Astrocyte of the spinal cord (primary cell): Measurements from ENCODE around the gene NR3C2.
A peak's percentile ranks its signal among the peaks of the same experiment; 100 is the strongest.

Experiments
- DNase-seq: peaks from one replicate; pipeline ENCODE4 v3.0.0; 2011; ENCODE audit warnings: low read depth, low spot score
- H3K4me3 ChIP-seq: 2 replicates; pipeline ENCODE4 v1.5.1; 2011; ENCODE audit warnings: low read depth, mild to moderate bottlenecking, low read length, moderate library complexity
- in situ Hi-C: cut with HindIII; loops from 2 replicates; pipeline ENCODE4 v1.10.0; 2017; ENCODE audit warnings: low sequenced_read_pairs
- TF ChIP-seq, protein P1 (sequence below): IDR thresholded peaks from 2 replicates; pipeline ENCODE4 v1.5.1; 2012; ENCODE audit warnings: low read depth, mild to moderate bottlenecking, low read length, inconsistent platforms

Gene NR3C2

GRCh38 chr4:148061141-148061481, 381.1 kb downstream of the NR3C2 start:
- TF ChIP-seq, protein P1, sequence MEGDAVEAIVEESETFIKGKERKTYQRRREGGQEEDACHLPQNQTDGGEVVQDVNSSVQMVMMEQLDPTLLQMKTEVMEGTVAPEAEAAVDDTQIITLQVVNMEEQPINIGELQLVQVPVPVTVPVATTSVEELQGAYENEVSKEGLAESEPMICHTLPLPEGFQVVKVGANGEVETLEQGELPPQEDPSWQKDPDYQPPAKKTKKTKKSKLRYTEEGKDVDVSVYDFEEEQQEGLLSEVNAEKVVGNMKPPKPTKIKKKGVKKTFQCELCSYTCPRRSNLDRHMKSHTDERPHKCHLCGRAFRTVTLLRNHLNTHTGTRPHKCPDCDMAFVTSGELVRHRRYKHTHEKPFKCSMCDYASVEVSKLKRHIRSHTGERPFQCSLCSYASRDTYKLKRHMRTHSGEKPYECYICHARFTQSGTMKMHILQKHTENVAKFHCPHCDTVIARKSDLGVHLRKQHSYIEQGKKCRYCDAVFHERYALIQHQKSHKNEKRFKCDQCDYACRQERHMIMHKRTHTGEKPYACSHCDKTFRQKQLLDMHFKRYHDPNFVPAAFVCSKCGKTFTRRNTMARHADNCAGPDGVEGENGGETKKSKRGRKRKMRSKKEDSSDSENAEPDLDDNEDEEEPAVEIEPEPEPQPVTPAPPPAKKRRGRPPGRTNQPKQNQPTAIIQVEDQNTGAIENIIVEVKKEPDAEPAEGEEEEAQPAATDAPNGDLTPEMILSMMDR: no peak
- H3K4me3 ChIP-seq: no peak overlapping the region
- in situ Hi-C loops: no loop called here
- DNase-seq: no peak

GRCh38 chr4:148060264-148061140, 381.7 kb downstream of the NR3C2 start:
- DNase-seq: no peak
- TF ChIP-seq, protein P1: no peak
- in situ Hi-C loops: no loop called here
- H3K4me3 ChIP-seq: no peak overlapping the region

- TF ChIP-seq, protein P1: no peak
- DNase-seq: no peak
- in situ Hi-C loops: no loop called here
- no peak overlapping the region for H3K4me3 ChIP-seq
Observed at GRCh38 chr4:148059617-148060180, 382.5 kb downstream of the NR3C2 start.

GRCh38 chr4:148057984-148058859, 384.0 kb downstream of the NR3C2 start:
- TF ChIP-seq, protein P1: no peak
- in situ Hi-C loops: no loop called here
- DNase-seq: no peak
- H3K4me3 ChIP-seq: no peak overlapping the region

DNA sequence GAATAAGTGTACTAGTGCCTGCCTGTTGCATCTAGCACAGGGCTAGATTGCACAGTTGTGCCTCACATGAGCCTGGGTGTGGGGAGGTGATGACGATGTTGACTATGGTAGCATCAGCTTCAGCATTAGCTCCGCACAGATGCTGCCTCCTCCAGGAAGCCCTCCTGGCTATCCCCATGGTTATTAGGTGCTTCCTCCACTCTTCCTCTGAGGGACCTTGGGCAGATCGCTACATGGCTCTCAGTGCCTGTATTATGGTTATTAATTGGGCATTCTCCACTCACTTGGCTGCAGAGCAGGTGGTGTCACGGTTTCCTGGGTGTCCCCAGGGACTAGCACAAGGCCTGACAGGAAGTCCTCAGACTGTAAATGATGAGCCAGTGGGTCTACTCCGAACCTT, 384.7 kb downstream of the NR3C2 start:
- H3K4me3 ChIP-seq: no peak overlapping the region
- no peak for DNase-seq
- in situ Hi-C loops: no loop called here
- TF ChIP-seq, protein P1: no peak

DNA sequence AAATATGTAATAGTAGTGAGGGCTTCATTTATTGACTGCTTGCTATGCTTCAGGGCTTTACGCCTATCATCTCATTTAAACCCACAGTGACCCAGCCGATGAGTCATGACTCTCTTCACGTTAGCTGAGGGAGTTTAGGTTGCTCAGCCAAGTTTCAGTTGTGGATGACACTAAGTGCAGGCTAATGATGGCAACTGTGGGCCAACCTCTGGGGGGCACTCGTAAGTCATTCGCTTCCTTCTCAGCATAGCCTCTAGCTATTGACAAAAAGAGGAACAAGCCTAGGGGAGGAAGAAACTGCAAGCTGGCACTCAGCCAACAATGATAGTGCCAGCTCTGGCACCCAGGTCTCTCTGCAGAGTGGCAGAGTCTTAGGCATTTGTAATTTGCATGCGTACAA, 385.3 kb downstream of the NR3C2 start:
- in situ Hi-C loops: no loop called here
- TF ChIP-seq, protein P1: peak; percentile 16
- peak; percentile 75 for DNase-seq
- H3K4me3 ChIP-seq: no peak overlapping the region
